IPS DF 6.9 (cell line): ENCODE results near the gene PER1.

Experiments used
- DNase-seq: peaks from one replicate; pipeline ENCODE4 v3.0.0-alpha.2; 2013; ENCODE audit warnings: low read depth, low spot score
- H3K27ac ChIP-seq: one replicate; pipeline ENCODE4 v1.5.1; 2013; ENCODE audit warnings: low read length, control low read depth
- H3K27me3 ChIP-seq: 2 replicates; pipeline ENCODE4 v1.6.1; 2013; ENCODE audit warnings: mild to moderate bottlenecking, low read length; ENCODE audit not compliant: control insufficient read depth, insufficient read depth
- H3K36me3 ChIP-seq: 2 replicates; pipeline ENCODE4 v1.6.1; 2013; ENCODE audit warnings: low read length; ENCODE audit not compliant: control insufficient read depth, insufficient read depth
- H3K4me1 ChIP-seq: 2 replicates; pipeline ENCODE4 v1.6.1; 2013; ENCODE audit warnings: low read length; ENCODE audit not compliant: control insufficient read depth, insufficient read depth
- H3K4me3 ChIP-seq: 2 replicates; pipeline ENCODE4 v1.5.1; 2013; ENCODE audit warnings: mild to moderate bottlenecking, low read length
- H3K9me3 ChIP-seq: 2 replicates; pipeline ENCODE4 v1.6.1; 2013; ENCODE audit warnings: low read length, inconsistent platforms; ENCODE audit not compliant: control insufficient read depth, insufficient read depth
- WGBS: extraction: QIAGEN DNeasy Blood & Tissue Kit; methylation state at CpG from one replicate; pipeline ENCODE4 v1.1.7; 2013; ENCODE audit warnings: mixed read lengths, missing lambda C conversion rate; ENCODE audit not compliant: insufficient read length, insufficient coverage; 5-methylcytosine and 5-hydroxymethylcytosine counted together

Gene PER1

GRCh38 chr17:8138374-8138671, 13.9 kb downstream of the PER1 start:
- Histone ChIP-seq H3K36me3 (peaks cover 12% of the 10 kb centered on the region; the same call in 1 of the 2 replicates), H3K4me1 (peaks cover 2% of the 10 kb centered on the region; the same call in 1 of the 2 replicates), H3K4me3 (peak overlapping the region; percentile 57; the same call in 1 of the 2 replicates), H3K9me3 (no peaks in the 10 kb centered on the region), H3K27ac (no peak overlapping the region), H3K27me3 (no peaks in the 10 kb centered on the region)
- no peak for DNase-seq
- WGBS: no CpG with 5 or more reads among the region's 7 CpGs

- no peak for DNase-seq
- Histone ChIP-seq H3K9me3 (no peaks in the 10 kb centered on the region), H3K27me3 (no peaks in the 10 kb centered on the region), H3K36me3 (peaks cover 12% of the 10 kb centered on the region; the same call in 1 of the 2 replicates), H3K4me3 (peak overlapping the region; percentile 57; the same call in 1 of the 2 replicates), H3K4me1 (peaks cover 4% of the 10 kb centered on the region; the same call in 1 of the 2 replicates), H3K27ac (no peak overlapping the region)
- WGBS: no CpG with 5 or more reads among the region's 21 CpGs
Measured at GRCh38 chr17:8137645-8138373, 14.4 kb downstream of the PER1 start.

- WGBS: no CpG with 5 or more reads among the region's 4 CpGs
- Histone ChIP-seq H3K9me3 (no peaks in the 10 kb centered on the region), H3K27me3 (no peaks in the 10 kb centered on the region), H3K4me3 (no peak overlapping the region), H3K36me3 (no peaks in the 10 kb centered on the region), H3K27ac (no peak overlapping the region), H3K4me1 (peaks cover 4% of the 10 kb centered on the region; the same call in 1 of the 2 replicates)
- DNase-seq: no peak
Measured at GRCh38 chr17:8133941-8134340, 18.3 kb downstream of the PER1 start.

GRCh38 chr17:8133399-8133798, 18.8 kb downstream of the PER1 start:
- peaks cover 4% of the 10 kb centered on the region; the same call in 1 of the 2 replicates for H3K4me1 ChIP-seq
- no CpG with 5 or more reads among the region's 12 CpGs for WGBS
- H3K4me3 ChIP-seq: no peak overlapping the region
- H3K27ac ChIP-seq: no peak overlapping the region
- H3K27me3 ChIP-seq: peaks cover 2% of the 10 kb centered on the region; the same call in 1 of the 2 replicates
- no peak for DNase-seq
- no peaks in the 10 kb centered on the region for H3K36me3 ChIP-seq
- no peaks in the 10 kb centered on the region for H3K9me3 ChIP-seq

GRCh38 chr17:8131844-8132441, 20.3 kb downstream of the PER1 start:
- no CpG with 5 or more reads among the region's 3 CpGs for WGBS
- Histone ChIP-seq H3K4me1 (peaks cover 4% of the 10 kb centered on the region; the same call in 1 of the 2 replicates), H3K9me3 (no peaks in the 10 kb centered on the region), H3K27me3 (peaks cover 5% of the 10 kb centered on the region; the same call in 1 of the 2 replicates), H3K27ac (no peak overlapping the region), H3K4me3 (no peak overlapping the region), H3K36me3 (no peaks in the 10 kb centered on the region)
- DNase-seq: no peak

- Histone ChIP-seq H3K9me3 (no peaks in the 10 kb centered on the region), H3K4me3 (no peak overlapping the region), H3K36me3 (no peaks in the 10 kb centered on the region), H3K27ac (no peak overlapping the region), H3K4me1 (peaks cover 5% of the 10 kb centered on the region; the same call in 1 of the 2 replicates), H3K27me3 (peaks cover 27% of the 10 kb centered on the region)
- DNase-seq: no peak
- 100% methylated on average over 1 of the region's 14 CpGs for WGBS
Measured at GRCh38 chr17:8128125-8128784, 23.9 kb downstream of the PER1 start.

- Histone ChIP-seq H3K4me3 (peak overlapping the region; percentile 74), H3K27ac (no peak overlapping the region), H3K27me3 (peaks cover 37% of the 10 kb centered on the region), H3K4me1 (0 out of 2 replicates have a peak, but pooled peaks cover 3% of the 10 kb centered on the region), H3K9me3 (no peaks in the 10 kb centered on the region), H3K36me3 (no peaks in the 10 kb centered on the region; the same call in 1 of the 2 replicates)
- no CpG with 5 or more reads among the region's 45 CpGs for WGBS
- DNase-seq: no peak
Measured at GRCh38 chr17:8126491-8127066, 25.6 kb downstream of the PER1 start.

- H3K27ac ChIP-seq: no peak overlapping the region
- peaks cover 37% of the 10 kb centered on the region for H3K27me3 ChIP-seq
- no peaks in the 10 kb centered on the region; the same call in 1 of the 2 replicates for H3K36me3 ChIP-seq
- H3K4me3 ChIP-seq: peak overlapping the region; percentile 74
- H3K9me3 ChIP-seq: no peaks in the 10 kb centered on the region
- H3K4me1 ChIP-seq: 0 out of 2 replicates have a peak, but pooled peaks cover 3% of the 10 kb centered on the region
- no peak for DNase-seq
- WGBS: no CpG with 5 or more reads among the region's 35 CpGs
Measured at GRCh38 chr17:8125947-8126490, 26.2 kb downstream of the PER1 start.

- WGBS: no CpG with 5 or more reads among the region's 40 CpGs
- Histone ChIP-seq H3K36me3 (no peaks in the 10 kb centered on the region; the same call in 1 of the 2 replicates), H3K27ac (no peak overlapping the region), H3K27me3 (peaks cover 37% of the 10 kb centered on the region), H3K9me3 (no peaks in the 10 kb centered on the region), H3K4me3 (peak overlapping the region; percentile 74; the same call in 1 of the 2 replicates), H3K4me1 (0 out of 2 replicates have a peak, but pooled peaks cover 3% of the 10 kb centered on the region)
- DNase-seq: no peak
Measured at GRCh38 chr17:8125154-8125946, 26.9 kb downstream of the PER1 start.
